Right atrium auricular region (tissue), 2 donors: ENCODE data around the gene TMEM187. TPM values are rescaled to one million over a fixed set of nuclear protein-coding genes. Genes with fewer than 3 reads are reported as not detected.

ENCODE experiments used
- DNase-seq: peaks from one replicate; pipeline ENCODE4 v3.0.0-alpha.2; 2019; ENCODE audit warnings: low spot score
- H3K27ac ChIP-seq, 2 donors: fragments of 200-600 bp; sonication (generic); 1 replicate in 1 of 2; 2 replicates in 1 of 2; pipeline ENCODE4 v1.5.1; 2016 to 2019
- H3K27me3 ChIP-seq, 2 donors: fragments of 200-600 bp; sonication (generic); one replicate each; pipeline versions ENCODE4 v1.5.1 to v1.6.0; 2017 to 2019
- H3K36me3 ChIP-seq: fragments of 200-600 bp; sonication (generic); one replicate; pipeline ENCODE4 v1.5.1; 2016
- H3K4me1 ChIP-seq, 2 donors: fragments of 200-600 bp; sonication (generic); one replicate each; pipeline versions ENCODE4 v1.5.1 to v1.6.0; 2017 to 2019
- H3K4me3 ChIP-seq, 2 donors: fragments of 200-600 bp; sonication (generic); 1 replicate in 1 of 2; 2 replicates in 1 of 2; pipeline ENCODE4 v1.5.1; 2017 to 2019; ENCODE audit warnings: mild to moderate bottlenecking in 1 of 2, moderate library complexity in 1 of 2
- H3K9me3 ChIP-seq, 2 donors: fragments of 200-600 bp; sonication (generic); one replicate each; pipeline ENCODE4 v1.5.1; 2019
- microRNA counts, 2 donors: library from miRNA; unstranded; fragments of <30 nt; microRNA quantifications; one replicate each; lab custom pipeline; 2016 to 2017
- microRNA-seq, 2 donors: library from miRNA; unstranded; fragments of <30 nt; microRNA quantifications; one replicate each; pipeline ENCODE4, GENCODE V29; 2016 to 2017; ENCODE audit warnings: borderline number of aligned reads in 2 of 2, borderline replicate concordance in 1 of 2
- total RNA-seq, 2 donors: library from RNA; depleted of rRNA; stranded (reverse); fragments of >200 nt; gene quantifications; one replicate each; pipeline ENCODE4 v1.1.0, GENCODE V29; 2016
- TF ChIP-seq, protein P1 (sequence below), 2 donors: fragments of 200-600 bp; sonication (generic); IDR thresholded peaks; one replicate each; pipeline ENCODE4 v1.5.1; 2019; ENCODE audit warnings: antibody characterized with exemption in 2 of 2

Gene TMEM187
- total RNA-seq, 2 donors from 2014 or later, result 4.7 to 6.4 TPM

DNA sequence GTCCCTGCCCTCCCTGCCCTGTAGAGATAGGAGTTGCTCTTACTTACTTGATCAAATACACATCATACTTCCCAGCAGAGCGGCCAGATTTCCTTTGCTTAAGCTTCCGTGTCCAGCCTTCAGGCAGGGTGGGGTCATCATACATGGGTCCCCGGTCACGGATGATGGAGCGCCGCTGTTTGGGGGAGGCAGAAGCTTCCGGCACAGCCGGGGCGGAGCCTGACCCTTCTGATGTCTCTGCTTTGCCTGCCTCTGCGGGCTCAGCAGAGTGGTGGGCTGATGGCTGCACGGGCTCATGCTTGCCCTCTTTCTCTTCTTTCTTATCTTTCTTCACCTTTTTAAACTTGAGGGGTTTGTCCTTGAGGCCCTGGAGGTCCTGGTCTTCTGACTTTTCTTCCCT, 59.6 kb downstream of the TMEM187 start:
- Histone ChIP-seq H3K4me1 (peaks cover 0 to 17% of the 10 kb centered on the region in 2 donors), H3K36me3 (peaks cover 32% of the 10 kb centered on the region)
- DNase-seq, result peak; percentile 53

DNA sequence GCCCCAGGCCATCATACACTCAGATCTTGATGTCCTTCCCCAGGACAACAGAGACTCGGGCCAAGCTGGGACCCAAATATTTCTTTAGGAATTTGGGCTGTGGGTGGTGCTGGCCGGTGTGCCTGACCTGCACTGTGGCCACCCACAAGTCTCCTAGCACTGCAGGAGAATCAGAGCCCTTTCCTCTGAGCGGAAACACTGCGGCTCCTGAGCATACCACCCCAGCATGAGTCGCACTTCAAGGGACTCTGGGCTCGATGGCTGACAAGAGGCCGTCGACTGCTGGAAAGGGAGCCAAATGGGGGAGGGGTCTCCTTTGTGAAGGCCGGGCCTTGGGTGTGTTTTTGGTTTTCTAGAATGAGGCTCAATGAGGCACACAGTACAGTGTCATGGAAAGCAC, 60.1 kb downstream of the TMEM187 start:
- Histone ChIP-seq H3K36me3 (peaks cover 32% of the 10 kb centered on the region), H3K9me3 (no peaks in the 10 kb centered on the region), H3K4me3 (no peak overlapping the region), H3K27me3 (no peaks in the 10 kb centered on the region), H3K4me1 (peaks cover 0 to 17% of the 10 kb centered on the region in 2 donors), H3K27ac (no peak overlapping the region)
- no peak for DNase-seq
- TF ChIP-seq, protein P1, sequence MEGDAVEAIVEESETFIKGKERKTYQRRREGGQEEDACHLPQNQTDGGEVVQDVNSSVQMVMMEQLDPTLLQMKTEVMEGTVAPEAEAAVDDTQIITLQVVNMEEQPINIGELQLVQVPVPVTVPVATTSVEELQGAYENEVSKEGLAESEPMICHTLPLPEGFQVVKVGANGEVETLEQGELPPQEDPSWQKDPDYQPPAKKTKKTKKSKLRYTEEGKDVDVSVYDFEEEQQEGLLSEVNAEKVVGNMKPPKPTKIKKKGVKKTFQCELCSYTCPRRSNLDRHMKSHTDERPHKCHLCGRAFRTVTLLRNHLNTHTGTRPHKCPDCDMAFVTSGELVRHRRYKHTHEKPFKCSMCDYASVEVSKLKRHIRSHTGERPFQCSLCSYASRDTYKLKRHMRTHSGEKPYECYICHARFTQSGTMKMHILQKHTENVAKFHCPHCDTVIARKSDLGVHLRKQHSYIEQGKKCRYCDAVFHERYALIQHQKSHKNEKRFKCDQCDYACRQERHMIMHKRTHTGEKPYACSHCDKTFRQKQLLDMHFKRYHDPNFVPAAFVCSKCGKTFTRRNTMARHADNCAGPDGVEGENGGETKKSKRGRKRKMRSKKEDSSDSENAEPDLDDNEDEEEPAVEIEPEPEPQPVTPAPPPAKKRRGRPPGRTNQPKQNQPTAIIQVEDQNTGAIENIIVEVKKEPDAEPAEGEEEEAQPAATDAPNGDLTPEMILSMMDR (IDR thresholded peaks at IDR 0.05), result no peak

More for the DNA sequence above, 59.6 kb downstream of the TMEM187 start:
- TF ChIP-seq, protein P1 (IDR thresholded peaks at IDR 0.05), result no peak
- Histone ChIP-seq H3K9me3 (no peaks in the 10 kb centered on the region), H3K27ac (no peak overlapping the region), H3K4me3 (no peak overlapping the region), H3K27me3 (no peaks in the 10 kb centered on the region)

MicroRNAs within 50 kb of the gene (microRNA counts, 767-probe panel; counts per million panel counts)
- microRNA hsa-miR-718 (lab: Ali Mortazavi, UCI), result 0 to 31.0 counts per million in 2 donors

Small RNAs within 50 kb of the gene (microRNA-seq; reads per million reads assigned to microRNA genes)
- gene MIR3202-1 (0 reads per million in 2 donors), gene MIR3202-2 (0 reads per million in 2 donors), gene MIR718 (0 reads per million in 2 donors)

Other genes with a start within 250 kb of the TMEM187 start
- 100 to 1,000 TPM in 1 of 2 donors, 10 to 100 TPM in 1; 86.3 to 109 TPM for gene BCAP31, start 248.4 kb upstream of the TMEM187 start, total RNA-seq
- 10 to 100 TPM; 15.2 to 18.0 TPM for gene ABCD1, start 247.9 kb upstream of the TMEM187 start, total RNA-seq
- 1 to 10 TPM; 5.6 to 8.2 TPM for gene PLXNB3, start 208.5 kb upstream of the TMEM187 start, total RNA-seq
- 10 to 100 TPM; 19.4 to 24.6 TPM for gene SRPK3, start 191.7 kb upstream of the TMEM187 start, total RNA-seq
- gene IDH3G, start 178.4 kb upstream of the TMEM187 start, total RNA-seq, result 100 to 1,000 TPM; 116 to 135 TPM
- 100 to 1,000 TPM; 219 to 238 TPM for gene SSR4, start 178.1 kb upstream of the TMEM187 start, total RNA-seq
- gene PDZD4, start 142.2 kb upstream of the TMEM187 start, total RNA-seq, result 1 to 10 TPM; 2.1 to 7.1 TPM
- gene L1CAM, start 86.6 kb upstream of the TMEM187 start, total RNA-seq, result 1 to 10 TPM; 6.3 to 7.0 TPM
- gene AVPR2, start 68.1 kb upstream of the TMEM187 start, total RNA-seq, result 1 to 10 TPM; 2.3 to 4.7 TPM
- 1 to 10 TPM; 7.6 to 8.9 TPM for gene ARHGAP4, start 46.5 kb upstream of the TMEM187 start, total RNA-seq
- gene NAA10, start 37.7 kb upstream of the TMEM187 start, total RNA-seq, result 10 to 100 TPM; 66.5 to 70.2 TPM
- 10 to 100 TPM in 1 of 2 donors, 1 to 10 TPM in 1; 6.2 to 10.6 TPM for gene RENBP, start 28.1 kb upstream of the TMEM187 start, total RNA-seq
- gene HCFC1, start 936 bp upstream of the TMEM187 start, total RNA-seq, result 10 to 100 TPM; 40.8 to 54.7 TPM
- gene IRAK1, start 47.1 kb downstream of the TMEM187 start, total RNA-seq, result 10 to 100 TPM; 27.5 to 37.1 TPM
- gene MECP2, start 125.0 kb downstream of the TMEM187 start, total RNA-seq, result 10 to 100 TPM; 52.7 to 69.1 TPM
- gene OPN1LW, start 171.5 kb downstream of the TMEM187 start, total RNA-seq, result not detected
- gene OPN1MW, start 209.8 kb downstream of the TMEM187 start, total RNA-seq, result not detected
- not detected for gene OPN1MW2, start 247.0 kb downstream of the TMEM187 start, total RNA-seq